ENCODE data around the gene DIS3L. TPM values are rescaled to one million over a fixed set of nuclear protein-coding genes. Genes with fewer than 3 reads are reported as not detected.

DIS3L gene
- total RNA-seq, 1 donor: 40.5 TPM

- Histone ChIP-seq H3K27me3 (ENCODE audit: insufficient read depth, low read length) (no peaks in the 10 kb centered on the region), H3K9me3 (ENCODE audit: low read depth, low read length) (no peaks in the 10 kb centered on the region), H3K36me3 (ENCODE audit: insufficient read depth, low read length) (peaks cover 4% of the 10 kb centered on the region), H4K20me1 (ENCODE audit: insufficient read depth, low read length) (no peaks in the 10 kb centered on the region), H3K27ac (ENCODE audit: low read depth, low read length) (peak overlapping the region; percentile 64), H3K4me2 (ENCODE audit: insufficient read depth, low read length) (peak overlapping the region; percentile 87), H3K79me2 (ENCODE audit: insufficient read depth, low read length) (peaks cover 18% of the 10 kb centered on the region), H3K4me1 (ENCODE audit: insufficient read depth, low read length) (peaks cover 24% of the 10 kb centered on the region), H3K4me3 (ENCODE audit: insufficient read depth, low read length) (peak overlapping the region; percentile 75), H2AFZ (ENCODE audit: low read length) (peak overlapping the region; percentile 75)
- TF ChIP-seq CTCF (IDR thresholded peaks at IDR 0.05; ENCODE audit: extremely low read depth, low read depth, low read length): no peak
- DNase-seq (ENCODE audit: insufficient read length, low spot score, missing footprints): peak; percentile 90
Observed at GRCh38 chr15:66294157-66294931, 976 bp downstream of the DIS3L start.

GRCh38 chr15:66294932-66295235, 1.5 kb downstream of the DIS3L start:
- peaks cover 4% of the 10 kb centered on the region for H3K36me3 ChIP-seq (ENCODE audit: insufficient read depth, low read length)
- DNase-seq (ENCODE audit: insufficient read length, low spot score, missing footprints): peak; percentile 78
- peak overlapping the region; percentile 75 for H3K4me3 ChIP-seq (ENCODE audit: insufficient read depth, low read length)
- H3K4me2 ChIP-seq (ENCODE audit: insufficient read depth, low read length): peak overlapping the region; percentile 87
- H4K20me1 ChIP-seq (ENCODE audit: insufficient read depth, low read length): no peaks in the 10 kb centered on the region
- H3K27me3 ChIP-seq (ENCODE audit: insufficient read depth, low read length): no peaks in the 10 kb centered on the region
- no peaks in the 10 kb centered on the region for H3K9me3 ChIP-seq (ENCODE audit: low read depth, low read length)
- H3K79me2 ChIP-seq (ENCODE audit: insufficient read depth, low read length): peaks cover 18% of the 10 kb centered on the region
- no peak overlapping the region for H2AFZ ChIP-seq (ENCODE audit: low read length)
- TF ChIP-seq CTCF (IDR thresholded peaks at IDR 0.05; ENCODE audit: extremely low read depth, low read depth, low read length): no peak
- peak overlapping the region; percentile 64 for H3K27ac ChIP-seq (ENCODE audit: low read depth, low read length)
- peaks cover 24% of the 10 kb centered on the region for H3K4me1 ChIP-seq (ENCODE audit: insufficient read depth, low read length)

- Histone ChIP-seq H3K9me3 (ENCODE audit: low read depth, low read length) (no peaks in the 10 kb centered on the region), H3K4me2 (ENCODE audit: insufficient read depth, low read length) (no peak overlapping the region), H3K27me3 (ENCODE audit: insufficient read depth, low read length) (no peaks in the 10 kb centered on the region), H2AFZ (ENCODE audit: low read length) (no peak overlapping the region), H4K20me1 (ENCODE audit: insufficient read depth, low read length) (no peaks in the 10 kb centered on the region), H3K27ac (ENCODE audit: low read depth, low read length) (no peak overlapping the region), H3K4me3 (ENCODE audit: insufficient read depth, low read length) (no peak overlapping the region), H3K36me3 (ENCODE audit: insufficient read depth, low read length) (peaks cover 4% of the 10 kb centered on the region), H3K4me1 (ENCODE audit: insufficient read depth, low read length) (peaks cover 24% of the 10 kb centered on the region), H3K79me2 (ENCODE audit: insufficient read depth, low read length) (peaks cover 18% of the 10 kb centered on the region)
- TF ChIP-seq CTCF (IDR thresholded peaks at IDR 0.05; ENCODE audit: extremely low read depth, low read depth, low read length): no peak
- peak; percentile 55 for DNase-seq (ENCODE audit: insufficient read length, low spot score, missing footprints)
Observed at GRCh38 chr15:66296186-66296585, 2.8 kb downstream of the DIS3L start.

- no peak for TF ChIP-seq CTCF (IDR thresholded peaks at IDR 0.05; ENCODE audit: extremely low read depth, low read depth, low read length)
- peaks cover 18% of the 10 kb centered on the region for H3K79me2 ChIP-seq (ENCODE audit: insufficient read depth, low read length)
- H4K20me1 ChIP-seq (ENCODE audit: insufficient read depth, low read length): no peaks in the 10 kb centered on the region
- no peak for DNase-seq (ENCODE audit: insufficient read length, low spot score, missing footprints)
- peaks cover 4% of the 10 kb centered on the region for H3K36me3 ChIP-seq (ENCODE audit: insufficient read depth, low read length)
- peaks cover 19% of the 10 kb centered on the region for H3K4me1 ChIP-seq (ENCODE audit: insufficient read depth, low read length)
- H3K4me2 ChIP-seq (ENCODE audit: insufficient read depth, low read length): no peak overlapping the region
- no peak overlapping the region for H3K4me3 ChIP-seq (ENCODE audit: insufficient read depth, low read length)
- no peak overlapping the region for H3K27ac ChIP-seq (ENCODE audit: low read depth, low read length)
- no peaks in the 10 kb centered on the region for H3K27me3 ChIP-seq (ENCODE audit: insufficient read depth, low read length)
- no peaks in the 10 kb centered on the region for H3K9me3 ChIP-seq (ENCODE audit: low read depth, low read length)
- H2AFZ ChIP-seq (ENCODE audit: low read length): no peak overlapping the region
Observed at GRCh38 chr15:66298803-66299251, 5.5 kb downstream of the DIS3L start.

Measured in osteoblast (primary cell).